OCI-M2 (cell line): ENCODE data around the gene SPDYE3.
"Not testable (repeated sequence)": the region's sequence is repeated elsewhere in the genome, so short reads cannot be mapped to it uniquely, and the experiment has no call there.

Experiments
- DNase-seq: peaks from one replicate; lab custom pipeline; 2025; ENCODE audit not compliant: unreplicated experiment; lab: John Stamatoyannopoulos, UW

The SPDYE3 gene, protein sequence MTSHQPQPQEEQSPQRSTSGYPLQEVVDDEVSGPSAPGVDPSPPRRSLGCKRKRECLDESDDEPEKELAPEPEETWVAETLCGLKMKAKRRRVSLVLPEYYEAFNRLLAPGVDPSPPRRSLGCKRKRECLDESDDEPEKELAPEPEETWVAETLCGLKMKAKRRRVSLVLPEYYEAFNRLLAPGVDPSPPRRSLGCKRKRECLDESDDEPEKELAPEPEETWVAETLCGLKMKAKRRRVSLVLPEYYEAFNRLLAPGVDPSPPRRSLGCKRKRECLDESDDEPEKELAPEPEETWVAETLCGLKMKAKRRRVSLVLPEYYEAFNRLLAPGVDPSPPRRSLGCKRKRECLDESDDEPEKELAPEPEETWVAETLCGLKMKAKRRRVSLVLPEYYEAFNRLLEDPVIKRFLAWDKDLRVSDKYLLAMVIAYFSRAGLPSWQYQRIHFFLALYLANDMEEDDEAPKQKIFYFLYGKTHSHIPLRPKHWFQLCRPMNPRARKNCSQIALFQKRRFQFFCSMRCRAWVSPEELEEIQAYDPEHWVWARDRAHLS

DNA sequence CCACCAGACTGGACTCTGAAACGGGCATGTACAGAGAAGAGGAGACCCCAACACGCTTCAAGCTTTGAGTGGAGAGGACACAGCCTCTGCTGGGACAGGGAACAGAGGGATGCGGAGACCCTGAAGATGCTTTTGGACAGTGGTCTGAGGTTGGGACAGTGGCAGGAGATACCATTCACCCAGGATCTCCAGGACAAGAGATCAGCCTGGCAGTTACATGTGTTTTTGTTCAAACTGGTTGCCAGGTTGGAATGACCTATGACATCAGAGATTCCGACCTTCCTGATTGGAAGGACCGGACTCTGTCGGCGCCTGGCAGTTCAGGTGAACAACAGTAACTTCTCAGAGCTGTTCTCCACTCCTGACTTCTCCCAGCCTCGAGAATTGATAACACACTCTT is at the start of gene SPDYE3:
SPDYE3 (plus strand) TSS at position 301 of the 400 bp plus-strand sequence. CDS start 184 bp downstream, outside the sequence.
- DNase-seq = not testable (repeated sequence)

DNA sequence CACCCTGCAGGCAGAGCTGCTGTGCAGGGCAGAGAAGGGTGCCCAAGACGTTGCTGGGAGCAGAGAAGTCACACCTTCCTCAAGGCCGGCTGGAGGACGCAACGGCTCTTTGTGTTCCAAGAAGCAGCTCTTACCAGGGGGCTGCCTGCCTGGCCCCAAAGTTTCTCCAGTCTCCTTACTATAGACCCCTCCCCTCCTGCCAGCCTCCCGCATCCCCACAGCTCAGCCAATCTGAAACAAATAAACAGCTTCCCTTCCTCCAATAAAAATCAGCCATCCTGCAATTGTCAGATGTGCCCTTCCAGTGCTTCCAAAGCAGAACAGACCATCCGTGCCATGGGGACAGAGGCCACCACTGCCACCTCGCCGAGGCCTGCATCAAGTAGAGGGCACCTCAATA is 47.5 kb upstream of the SPDYE3 start:
- DNase-seq = not testable (repeated sequence)

DNA sequence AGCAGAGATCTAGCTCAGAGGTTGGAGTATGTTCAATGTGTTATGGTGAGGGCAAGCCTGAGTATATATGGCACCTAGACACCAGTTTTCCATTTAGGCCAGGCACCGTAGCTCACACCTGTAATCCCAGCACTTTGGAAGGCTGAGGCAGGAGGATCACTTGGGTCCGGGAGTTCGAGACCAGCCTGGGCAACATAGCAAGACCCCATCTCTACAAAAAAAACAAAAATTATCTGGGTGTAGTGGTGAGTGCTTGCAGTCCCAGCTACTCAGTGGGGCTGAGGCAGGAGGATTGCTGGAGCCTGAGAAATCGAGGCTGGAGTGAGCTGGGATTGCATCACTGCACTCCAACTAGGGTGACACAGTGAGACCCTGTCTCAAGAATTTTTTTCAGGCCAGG is 44.6 kb upstream of the SPDYE3 start:
- DNase-seq = not testable (repeated sequence)

DNA sequence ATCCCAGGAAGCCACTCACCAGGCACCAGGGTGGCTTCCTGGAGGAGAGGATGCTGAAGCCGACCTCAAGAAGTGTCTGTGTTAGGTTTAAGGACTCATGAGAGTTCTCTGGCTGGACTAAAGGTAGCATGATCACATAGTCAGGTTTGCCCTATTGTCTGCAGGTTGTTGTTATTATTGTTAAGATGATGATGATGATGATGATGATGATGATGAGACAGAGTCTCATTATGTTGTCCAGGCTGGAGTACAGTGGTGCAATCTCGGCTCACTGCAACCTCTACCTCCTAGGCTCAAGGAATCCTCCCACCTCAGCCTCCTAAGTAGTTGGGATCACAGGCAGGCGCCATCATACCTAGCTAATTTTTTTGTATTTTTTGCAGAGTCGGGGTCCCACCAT is 43.3 kb upstream of the SPDYE3 start:
- not testable (repeated sequence) for DNase-seq

DNA sequence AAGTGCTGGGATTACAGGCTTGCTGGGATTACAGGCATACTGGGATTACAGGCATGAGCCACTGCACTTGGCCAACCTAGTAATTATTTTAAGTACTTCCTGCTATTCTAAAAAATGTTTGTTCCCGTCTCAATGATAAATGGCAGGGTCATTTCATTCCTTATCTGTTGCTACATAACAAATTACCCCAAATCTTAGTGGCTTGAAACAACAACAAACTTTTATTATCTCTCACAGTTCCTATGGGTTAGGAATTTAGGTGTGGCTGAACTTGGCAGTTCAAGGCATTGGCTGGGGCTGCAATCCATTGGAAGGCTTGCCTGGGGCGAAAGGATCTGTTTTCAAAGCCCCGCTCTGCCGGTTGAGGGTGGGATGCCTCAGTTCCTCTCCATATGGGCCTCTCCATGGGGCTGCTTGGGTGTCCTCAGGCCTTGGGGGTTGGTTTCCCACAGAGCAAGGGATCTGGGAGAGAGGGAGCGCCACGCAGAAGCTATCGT is 42.8 kb upstream of the SPDYE3 start:
- DNase-seq = not testable (repeated sequence)

DNA sequence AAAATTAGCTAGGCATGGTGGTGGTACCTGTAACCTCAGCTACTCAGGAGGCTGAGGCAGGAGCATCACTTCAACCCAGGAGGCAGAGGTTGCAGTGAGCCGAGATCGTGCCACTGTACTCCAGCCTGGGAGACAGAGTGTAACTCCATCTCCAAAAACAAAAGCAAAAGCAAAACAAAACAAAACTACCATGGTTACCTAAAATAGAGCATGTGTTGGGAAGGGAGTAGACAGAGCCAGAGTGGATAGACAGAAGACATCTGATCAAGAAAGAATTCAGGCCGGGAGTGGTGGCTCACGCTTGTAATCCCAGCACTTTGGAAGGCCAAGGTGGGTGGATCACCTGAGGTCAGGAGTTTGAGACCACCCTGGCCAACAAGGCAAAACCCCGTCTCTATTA is 41.7 kb upstream of the SPDYE3 start:
- not testable (repeated sequence) for DNase-seq

DNA sequence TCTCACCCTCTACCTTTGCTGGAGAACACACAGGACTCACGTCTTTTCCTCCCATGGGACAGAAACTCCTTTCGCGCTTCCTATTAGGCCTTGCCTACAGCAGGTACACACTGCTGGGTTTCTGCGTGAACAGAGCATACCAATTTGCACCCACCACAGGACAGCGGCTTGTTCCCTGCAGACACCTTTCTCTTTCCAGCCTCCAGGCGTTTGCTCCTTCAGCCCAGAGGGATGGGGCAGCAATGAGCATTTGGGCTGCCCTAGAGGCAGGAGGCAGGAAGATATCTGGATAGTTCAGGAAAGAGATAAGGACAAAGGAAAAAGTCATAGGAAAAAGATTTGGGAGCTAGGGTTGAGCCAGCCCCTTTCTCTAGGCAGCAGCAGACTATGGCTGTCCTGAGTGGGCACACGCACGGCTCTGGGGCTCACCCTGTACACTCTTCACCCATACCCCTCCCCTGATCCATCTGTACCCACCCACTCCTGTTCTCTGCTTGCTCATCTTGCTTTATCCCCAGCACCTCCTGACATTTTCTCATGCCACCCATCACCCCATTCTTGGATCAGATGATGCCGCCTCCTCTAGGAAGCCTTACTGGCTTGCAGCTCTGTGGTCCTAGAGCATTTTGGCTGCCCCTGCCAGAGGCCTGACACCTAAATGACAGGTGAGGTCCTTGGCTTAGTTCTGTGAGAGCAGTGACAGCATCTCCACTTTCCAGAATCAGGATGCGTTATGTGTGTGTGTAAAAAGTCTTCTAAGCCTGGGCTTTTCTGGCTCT is 40.7 kb upstream of the SPDYE3 start:
- DNase-seq = no peak

DNA sequence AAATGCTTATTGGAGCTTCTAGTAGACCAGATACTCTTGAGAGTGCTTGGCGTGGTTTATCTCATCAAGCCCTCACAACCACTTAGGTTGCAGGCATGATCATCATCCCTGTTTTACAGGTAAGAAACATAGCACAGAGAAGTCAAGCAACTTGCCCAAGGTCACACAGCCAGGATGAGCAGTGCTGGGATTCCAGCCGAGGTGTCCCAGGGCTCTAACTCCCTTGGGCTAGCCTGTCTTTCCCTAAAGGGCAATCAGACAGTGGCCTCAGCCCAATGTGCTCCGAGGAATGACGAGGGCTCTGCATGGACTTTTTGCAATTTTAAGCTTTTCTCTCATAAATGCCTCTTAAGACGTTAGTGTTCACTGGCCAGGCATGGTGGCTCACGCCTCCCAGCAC is 39.9 kb upstream of the SPDYE3 start:
- DNase-seq = no peak

DNA sequence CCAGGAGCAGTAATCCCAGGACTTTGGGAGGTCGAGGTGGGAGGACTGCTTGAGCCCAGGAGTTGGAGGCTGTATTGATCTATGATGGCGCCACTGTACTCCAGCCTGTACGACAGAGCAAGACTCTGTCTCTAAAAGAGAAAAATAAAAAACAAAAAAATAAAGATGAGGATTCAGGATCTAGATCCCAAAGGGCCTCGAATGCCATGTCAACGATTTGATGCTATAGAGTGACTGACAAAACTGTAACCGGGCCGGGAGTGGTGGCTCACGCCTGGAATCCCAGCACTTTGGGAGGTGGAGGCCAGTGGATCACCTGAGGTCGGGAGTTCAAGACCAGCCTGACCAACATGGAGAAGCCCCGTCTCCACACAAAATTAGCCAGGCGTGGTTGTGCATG is 38.6 kb upstream of the SPDYE3 start:
- DNase-seq = not testable (repeated sequence)

DNA sequence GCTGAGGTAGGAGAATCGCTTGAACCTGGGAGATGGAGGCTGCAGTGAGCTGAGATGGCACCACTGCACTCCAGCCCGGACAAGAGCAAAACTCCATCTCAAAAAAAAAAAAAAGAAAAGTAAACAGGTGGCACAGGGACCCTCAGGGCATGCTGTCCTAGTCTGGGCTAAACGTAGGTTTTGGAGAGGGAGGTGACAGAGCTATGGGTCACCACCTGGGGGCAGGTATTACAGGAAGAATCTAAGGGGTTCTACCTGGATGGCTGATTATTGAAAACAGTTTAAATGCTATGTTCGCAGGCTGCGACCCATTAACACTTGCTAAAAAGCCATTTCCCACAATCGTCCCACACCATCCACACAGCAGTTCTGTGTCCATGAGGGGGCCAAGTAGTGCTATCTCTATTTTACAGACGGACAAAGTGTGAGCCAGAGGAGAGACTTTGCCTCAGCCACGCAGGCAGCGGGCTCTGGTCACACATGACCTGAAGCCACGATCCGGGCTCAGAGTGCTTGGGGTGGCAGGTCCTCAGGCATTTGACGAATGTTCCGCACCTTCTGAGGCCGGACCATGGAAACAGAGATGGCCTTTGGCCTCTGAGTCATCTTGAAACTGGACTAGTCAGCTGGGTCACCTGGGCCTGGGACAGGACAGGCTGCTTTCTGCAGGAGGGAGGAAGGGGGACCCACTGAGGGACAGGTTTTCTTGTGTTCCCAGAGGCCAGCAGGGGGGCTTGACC is 38.0 kb upstream of the SPDYE3 start:
- not testable (repeated sequence) for DNase-seq

DNA sequence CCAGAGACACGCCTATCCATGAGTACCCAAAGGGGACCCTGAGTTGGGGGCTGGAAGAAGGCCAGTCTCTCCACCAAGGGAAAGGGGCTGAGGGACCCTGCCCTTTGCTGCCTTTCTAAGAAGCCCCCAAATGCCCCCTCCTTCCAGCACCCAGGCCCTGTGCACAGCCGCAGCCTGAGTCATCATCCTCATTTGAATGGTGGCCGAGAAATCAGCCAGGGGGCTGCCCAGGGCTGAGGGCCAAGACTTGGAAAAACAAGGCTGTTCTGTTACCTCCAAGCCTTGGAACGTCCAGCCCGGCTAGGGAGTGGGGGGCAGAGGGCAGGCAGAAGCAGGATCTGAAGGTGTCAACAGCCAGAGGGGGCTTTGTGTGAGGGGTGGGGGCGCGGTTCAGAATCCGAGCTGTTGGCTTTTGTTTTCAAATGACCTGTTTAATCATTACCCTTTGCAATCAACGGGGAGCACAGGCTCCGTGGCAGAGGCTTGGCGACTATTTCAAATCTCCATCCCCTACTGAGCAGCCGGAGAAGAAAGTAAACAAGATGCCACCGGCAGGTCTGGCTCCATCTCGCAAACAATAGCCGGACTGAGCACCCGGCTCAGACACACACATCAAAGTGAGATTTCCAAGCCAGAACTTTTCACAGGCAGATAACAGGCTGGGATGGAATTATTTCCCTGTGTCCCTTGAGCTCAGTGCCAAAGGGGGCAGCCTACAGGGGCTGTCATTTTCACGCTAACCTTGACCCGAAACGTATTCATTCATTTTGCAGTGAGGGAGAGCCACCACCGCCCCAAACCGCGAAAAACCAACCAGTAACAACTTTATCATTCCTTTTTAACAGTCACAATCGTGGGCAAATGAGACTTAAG is 37.2 kb upstream of the SPDYE3 start:
- DNase-seq = not testable (repeated sequence)

DNA sequence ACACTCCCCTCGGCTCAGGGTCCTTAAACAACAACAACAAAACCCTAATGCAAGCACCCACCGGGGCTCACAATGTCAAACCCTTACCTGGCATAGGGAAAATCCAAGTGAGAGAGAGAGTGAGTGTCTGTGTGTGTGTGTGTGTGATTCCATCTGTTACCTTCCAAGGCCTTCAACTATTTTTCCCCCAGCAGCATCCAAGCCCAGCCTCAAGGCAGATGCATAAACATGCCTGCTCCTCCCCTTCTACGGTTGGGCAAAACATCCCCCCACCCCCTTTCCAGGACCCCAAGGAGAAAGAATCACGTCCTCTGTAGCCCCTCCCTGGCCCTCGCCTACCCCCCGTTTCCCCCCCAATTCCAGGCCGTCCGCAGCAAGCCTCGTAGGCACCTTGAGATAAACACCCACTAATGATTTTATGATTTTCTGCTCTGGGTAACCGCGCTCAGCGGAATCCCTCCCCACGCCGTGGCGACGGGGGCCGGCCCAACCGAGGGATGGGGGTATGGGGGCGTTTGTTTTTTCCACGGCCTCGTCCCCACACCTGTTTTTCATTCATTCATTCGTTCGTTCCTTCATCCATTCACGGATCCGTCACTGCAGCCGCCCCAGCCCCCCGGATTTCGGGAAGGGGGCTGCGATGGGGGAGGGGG is 36.4 kb upstream of the SPDYE3 start:
- DNase-seq = not testable (repeated sequence)

DNA sequence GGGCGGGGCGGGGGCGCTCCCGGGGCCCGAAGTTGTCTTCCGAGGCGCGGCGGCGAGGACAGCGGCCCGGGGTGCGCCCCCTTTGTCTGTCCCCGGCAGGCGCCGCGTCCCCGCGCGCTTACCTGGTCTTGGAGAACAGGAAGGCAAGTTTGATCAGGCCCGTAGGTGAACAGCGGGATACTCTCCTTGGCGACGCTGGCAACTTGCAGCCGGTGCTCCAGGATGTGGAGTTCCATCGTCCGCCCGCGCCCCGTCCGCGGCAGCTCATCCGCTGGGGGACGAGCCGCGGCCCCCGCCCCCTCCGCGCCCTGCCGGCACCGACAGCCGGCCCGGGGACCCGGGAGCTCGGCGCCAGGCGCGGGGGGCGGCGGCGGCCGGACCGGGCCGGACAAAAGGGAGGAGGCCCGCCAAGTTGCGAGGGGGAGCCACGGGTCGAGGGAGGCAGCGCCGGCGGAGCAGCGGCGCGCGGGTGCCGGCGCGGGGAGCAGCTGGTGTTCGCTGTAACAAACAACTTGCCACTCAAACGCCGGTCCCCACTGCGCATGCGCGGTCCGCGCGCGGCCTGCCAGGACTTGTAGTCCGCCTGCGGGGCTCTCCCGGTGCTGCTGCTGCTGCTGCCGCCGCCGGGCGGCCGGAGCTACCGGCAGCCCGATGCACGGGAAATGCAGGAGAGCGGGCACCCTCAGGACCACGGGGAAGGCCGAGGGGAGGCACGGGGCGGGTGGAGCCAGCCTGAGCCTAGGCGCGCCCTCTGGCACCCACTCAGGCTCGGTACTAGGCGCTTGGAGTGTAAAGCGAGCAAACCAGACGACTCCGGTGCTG is 35.6 kb upstream of the SPDYE3 start:
- DNase-seq = peak; percentile 26

DNA sequence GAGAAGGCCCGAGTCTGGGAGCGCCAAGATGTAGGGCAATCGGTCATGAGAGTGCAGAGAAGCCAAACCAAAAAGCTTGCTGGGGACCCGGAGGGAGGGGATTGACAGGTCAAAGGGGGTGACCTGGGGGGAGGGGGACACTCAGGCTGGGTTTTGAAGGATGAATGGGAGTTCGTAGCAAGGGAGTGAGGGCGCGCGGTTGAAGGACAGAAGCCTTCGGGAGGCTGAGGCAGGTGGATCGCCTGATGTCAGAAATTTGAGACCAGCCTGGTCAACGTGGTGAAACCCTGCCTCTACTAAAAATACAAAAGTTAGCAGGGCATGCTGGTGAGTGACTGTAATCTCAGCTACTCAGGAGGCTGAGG is 35.0 kb upstream of the SPDYE3 start:
- DNase-seq = not testable (repeated sequence)

DNA sequence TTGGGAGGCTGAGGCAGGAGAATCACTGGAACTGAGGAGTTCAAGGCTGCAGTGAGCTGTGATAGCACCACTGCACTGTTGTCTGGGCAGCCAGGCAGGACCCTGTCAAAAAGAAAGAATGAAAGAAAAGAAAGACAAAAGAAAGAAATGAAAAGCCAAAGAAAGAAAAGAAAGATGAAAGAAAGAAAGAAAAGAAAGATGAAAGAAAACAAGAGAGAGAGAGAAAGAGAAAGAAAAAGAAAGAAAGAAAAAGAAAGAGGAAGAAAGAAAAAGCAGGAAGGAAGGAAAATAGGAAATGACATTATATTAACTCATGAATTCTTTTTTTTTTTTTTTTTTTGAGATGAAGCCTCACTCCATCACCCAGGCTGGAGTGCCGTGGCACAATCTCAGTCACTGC is 32.4 kb upstream of the SPDYE3 start:
- no peak for DNase-seq

DNA sequence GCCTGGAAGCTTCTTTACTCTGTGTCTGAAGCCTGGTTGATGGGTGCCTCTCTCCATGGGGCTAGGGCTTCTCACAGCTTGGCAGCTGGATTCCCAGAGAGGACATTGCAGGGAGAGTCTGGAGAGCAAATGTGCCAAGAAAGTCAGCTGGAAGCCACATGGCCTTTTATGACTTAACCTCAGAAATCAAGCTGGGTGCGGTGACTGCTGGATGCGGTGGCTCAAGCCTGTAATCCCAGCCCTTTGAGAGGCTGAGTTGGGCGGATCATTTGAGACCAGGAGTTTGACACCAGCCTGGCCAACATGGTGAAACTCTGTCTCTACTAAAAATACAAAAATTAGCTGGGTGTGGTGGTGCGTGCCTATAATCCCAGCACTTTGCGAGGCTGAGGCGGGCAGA is 31.4 kb upstream of the SPDYE3 start:
- not testable (repeated sequence) for DNase-seq

DNA sequence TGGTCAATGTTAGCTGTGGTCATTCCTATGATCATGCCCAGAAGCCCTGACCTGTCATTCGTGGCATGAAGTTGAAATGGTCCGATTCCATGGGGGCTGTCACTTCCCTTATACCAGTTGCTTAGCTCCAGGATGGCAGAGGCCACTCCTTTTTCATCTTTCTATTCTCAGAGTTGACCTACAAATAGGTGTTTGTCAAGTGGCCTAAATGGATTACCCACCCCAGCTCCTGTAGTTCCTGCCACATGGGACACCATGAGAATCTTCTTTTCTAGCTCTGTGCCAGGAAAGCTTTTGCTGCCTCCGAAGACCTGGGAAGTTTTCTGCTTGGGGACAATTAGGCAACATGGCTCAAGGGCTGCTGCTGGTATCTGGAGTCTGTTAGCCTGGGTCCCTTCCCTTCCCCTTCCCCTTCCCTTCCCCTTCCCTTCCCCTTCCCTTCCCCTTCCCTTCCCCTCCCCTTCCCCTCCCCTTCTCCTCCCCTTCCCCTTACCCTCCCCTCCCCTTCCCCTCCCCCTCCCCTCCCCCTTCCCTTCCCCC is 25.4 kb upstream of the SPDYE3 start:
- not testable (repeated sequence) for DNase-seq

DNA sequence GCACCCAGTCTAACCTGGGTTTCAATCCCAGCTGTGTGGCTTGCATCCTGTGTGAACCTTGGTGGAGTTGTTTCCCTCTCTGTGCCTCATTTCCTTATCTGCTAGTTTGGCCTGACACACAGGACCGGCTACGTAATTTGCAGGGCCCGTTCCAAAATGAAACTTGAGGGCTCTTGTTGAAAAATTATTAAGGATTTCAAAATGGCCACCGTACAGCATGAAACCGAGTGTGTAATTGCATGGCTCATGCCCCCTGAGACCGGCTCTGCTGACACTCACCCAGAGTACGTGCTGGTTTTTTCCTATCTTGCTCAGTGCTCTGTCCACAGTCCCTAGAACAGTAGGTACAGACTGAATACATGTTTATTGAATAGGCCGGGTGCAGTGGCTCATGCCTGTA is 24.4 kb upstream of the SPDYE3 start:
- DNase-seq = not testable (repeated sequence)
